ENCODE measurements around the gene ROR1.
"Not testable (repeated sequence)": the region's sequence is repeated elsewhere in the genome, so short reads cannot be mapped to it uniquely, and the experiment has no call there.

Gene ROR1

GRCh38 chr1:64073705-64074104 lies 299.9 kb downstream of the ROR1 start:
- DNase-seq, result no peak

- no peak for DNase-seq
Observed at GRCh38 chr1:64074767-64075166, 300.9 kb downstream of the ROR1 start.

- no peak for DNase-seq
Observed at GRCh38 chr1:64077281-64077940, 303.6 kb downstream of the ROR1 start.

- no peak for DNase-seq
Observed at GRCh38 chr1:64080941-64081562, 307.2 kb downstream of the ROR1 start.

- no peak for DNase-seq
Observed at GRCh38 chr1:64082459-64082858, 308.6 kb downstream of the ROR1 start.

GRCh38 chr1:64084451-64084850 lies 310.6 kb downstream of the ROR1 start:
- DNase-seq, result no peak

GRCh38 chr1:64087768-64088167 lies 314.0 kb downstream of the ROR1 start:
- no peak for DNase-seq

GRCh38 chr1:64090436-64090835 lies 316.6 kb downstream of the ROR1 start:
- DNase-seq, result no peak

GRCh38 chr1:64092851-64093371 lies 319.1 kb downstream of the ROR1 start:
- DNase-seq, result no peak

- no peak for DNase-seq
Observed at GRCh38 chr1:64093941-64094340, 320.1 kb downstream of the ROR1 start.

GRCh38 chr1:64095832-64096231 lies 322.0 kb downstream of the ROR1 start:
- DNase-seq, result no peak

- DNase-seq, result no peak
Observed at GRCh38 chr1:64097859-64098258, 324.0 kb downstream of the ROR1 start.

- no peak for DNase-seq
Observed at GRCh38 chr1:64098436-64098835, 324.6 kb downstream of the ROR1 start.

- no peak for DNase-seq
Observed at GRCh38 chr1:64098846-64099582, 325.2 kb downstream of the ROR1 start.

- no peak for DNase-seq
Observed at GRCh38 chr1:64100791-64101190, 327.0 kb downstream of the ROR1 start.

GRCh38 chr1:64104585-64104984 lies 330.8 kb downstream of the ROR1 start:
- not testable (repeated sequence) for DNase-seq

- no peak for DNase-seq
Observed at GRCh38 chr1:64107118-64107519, 333.3 kb downstream of the ROR1 start.

GRCh38 chr1:64107632-64108031 lies 333.8 kb downstream of the ROR1 start:
- no peak for DNase-seq

GRCh38 chr1:64110924-64111777 lies 337.3 kb downstream of the ROR1 start:
- no peak for DNase-seq

GRCh38 chr1:64111787-64112186 lies 338.0 kb downstream of the ROR1 start:
- no peak for DNase-seq

- no peak for DNase-seq
Observed at GRCh38 chr1:64112281-64112680, 338.5 kb downstream of the ROR1 start.

GRCh38 chr1:64114012-64114525 lies 340.3 kb downstream of the ROR1 start:
- no peak for DNase-seq

GRCh38 chr1:64116537-64116936 lies 342.7 kb downstream of the ROR1 start:
- no peak for DNase-seq
